Left ventricle myocardium inferior (tissue), 1 donor: ENCODE results near the gene PGM1. TPM values are rescaled to one million over a fixed set of nuclear protein-coding genes. Genes with fewer than 3 reads are reported as not detected.

ENCODE experiments used
- DNase-seq: peaks from one replicate; pipeline ENCODE4 v3.0.0-alpha.2; 2020
- H3K27ac ChIP-seq: fragments of 200-600 bp; replicated peaks from 2 replicates; pipeline ENCODE4 v1.8.0; 2021
- H3K27me3 ChIP-seq: fragments of 200-600 bp; 2 replicates; pipeline ENCODE4 v1.8.0; 2021; ENCODE audit warnings: low read depth
- H3K36me3 ChIP-seq: fragments of 200-600 bp; 2 replicates; pipeline ENCODE4 v1.8.0; 2021
- H3K4me1 ChIP-seq: fragments of 200-600 bp; 2 replicates; pipeline ENCODE4 v1.8.0; 2021
- H3K4me3 ChIP-seq: fragments of 200-600 bp; 2 replicates; pipeline ENCODE4 v1.8.0; 2021; ENCODE audit warnings: mild to moderate bottlenecking, moderate library complexity
- H3K9me3 ChIP-seq: fragments of 200-600 bp; replicated peaks from 2 replicates; pipeline ENCODE4 v1.8.0; 2021
- intact Hi-C: fragments of 100-400 bp; cut with micrococcal nuclease; formaldehyde crosslinking; loops from one replicate; pipeline ENCODE4 v1.11.0; 2022
- long read RNA-seq: library from polyadenylated mRNA; unstranded; transcript quantifications from one replicate; pipeline ENCODE4 v2.0.0, GENCODE V29; 2021
- total RNA-seq: library from RNA; stranded (reverse); fragmentation: NEBNext Ultra II Directional; extraction: Animal tissue kit (Norgen Biotek cat#: 25700); gene quantifications from one replicate; pipeline ENCODE4 v1.2.1, GENCODE V29; 2021
- TF ChIP-seq, protein P1 (sequence below): fragments of 200-600 bp; IDR thresholded peaks from 2 replicates; pipeline ENCODE4 v1.8.0; 2021; ENCODE audit warnings: antibody characterized with exemption, mild to moderate bottlenecking, borderline replicate concordance
- donor health status: DM: no; HTN: yes; CAD: no; lungs with severe emphysema.

Gene PGM1
- total RNA-seq = 280 TPM
- long read RNA-seq, transcript PGM1-202 (11 exons, 2,472 nt) = major isoform, 710 of 744 reads
- long read RNA-seq, partial matches to known transcripts = 21 of 744 reads
- long read RNA-seq, other reads (novel, unspliced or antisense) = 13 of 744 reads

DNA sequence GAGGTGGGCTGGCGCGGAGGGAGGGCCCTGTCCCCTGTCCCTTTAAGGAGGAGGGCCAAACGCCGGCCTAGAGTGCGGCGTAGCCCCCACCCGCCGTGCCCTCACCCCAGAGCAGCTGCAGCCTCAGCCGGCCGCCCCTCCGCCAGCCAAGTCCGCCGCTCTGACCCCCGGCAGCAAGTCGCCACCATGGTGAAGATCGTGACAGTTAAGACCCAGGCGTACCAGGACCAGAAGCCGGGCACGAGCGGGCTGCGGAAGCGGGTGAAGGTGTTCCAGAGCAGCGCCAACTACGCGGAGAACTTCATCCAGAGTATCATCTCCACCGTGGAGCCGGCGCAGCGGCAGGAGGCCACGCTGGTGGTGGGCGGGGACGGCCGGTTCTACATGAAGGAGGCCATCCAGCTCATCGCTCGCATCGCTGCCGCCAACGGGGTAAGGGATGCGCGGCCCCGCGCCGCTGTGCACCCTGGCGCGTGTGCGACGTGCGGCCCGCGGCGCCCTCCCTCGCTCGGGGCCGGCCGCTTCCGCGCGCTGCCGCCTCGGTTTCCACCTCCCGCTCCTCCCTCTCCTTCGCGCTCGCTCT, at the start of gene PGM1:
PGM1 (plus strand) TSS at position 109 of the 583 bp plus-strand sequence; CDS start at position 187, 78 bp downstream.
- peak; percentile 75 for DNase-seq
- intact Hi-C loops = no loop called here
- peaks cover 82% of the 10 kb centered on the region for H3K4me1 ChIP-seq

GRCh38 chr1:63545780-63546179, 47.4 kb upstream of the PGM1 start:
- no peaks in the 10 kb centered on the region for H3K27me3 ChIP-seq
- no peaks in the 10 kb centered on the region for H3K9me3 ChIP-seq
- H3K27ac ChIP-seq = no peak overlapping the region
- DNase-seq = no peak
- no peaks in the 10 kb centered on the region for H3K4me1 ChIP-seq
- intact Hi-C loops = no loop called here
- H3K4me3 ChIP-seq = no peak overlapping the region
- peaks cover 36% of the 10 kb centered on the region for H3K36me3 ChIP-seq
- TF ChIP-seq, protein P1, sequence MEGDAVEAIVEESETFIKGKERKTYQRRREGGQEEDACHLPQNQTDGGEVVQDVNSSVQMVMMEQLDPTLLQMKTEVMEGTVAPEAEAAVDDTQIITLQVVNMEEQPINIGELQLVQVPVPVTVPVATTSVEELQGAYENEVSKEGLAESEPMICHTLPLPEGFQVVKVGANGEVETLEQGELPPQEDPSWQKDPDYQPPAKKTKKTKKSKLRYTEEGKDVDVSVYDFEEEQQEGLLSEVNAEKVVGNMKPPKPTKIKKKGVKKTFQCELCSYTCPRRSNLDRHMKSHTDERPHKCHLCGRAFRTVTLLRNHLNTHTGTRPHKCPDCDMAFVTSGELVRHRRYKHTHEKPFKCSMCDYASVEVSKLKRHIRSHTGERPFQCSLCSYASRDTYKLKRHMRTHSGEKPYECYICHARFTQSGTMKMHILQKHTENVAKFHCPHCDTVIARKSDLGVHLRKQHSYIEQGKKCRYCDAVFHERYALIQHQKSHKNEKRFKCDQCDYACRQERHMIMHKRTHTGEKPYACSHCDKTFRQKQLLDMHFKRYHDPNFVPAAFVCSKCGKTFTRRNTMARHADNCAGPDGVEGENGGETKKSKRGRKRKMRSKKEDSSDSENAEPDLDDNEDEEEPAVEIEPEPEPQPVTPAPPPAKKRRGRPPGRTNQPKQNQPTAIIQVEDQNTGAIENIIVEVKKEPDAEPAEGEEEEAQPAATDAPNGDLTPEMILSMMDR = no peak

More for the DNA sequence above, at the start of gene PGM1:
- H3K4me3 ChIP-seq = peak within 1 kb of the TSS; percentile 94
- H3K36me3 ChIP-seq = no peaks in the 10 kb centered on the region
- TF ChIP-seq, protein P1 = no peak
- H3K27me3 ChIP-seq = no peaks in the 10 kb centered on the region
- no peaks in the 10 kb centered on the region for H3K9me3 ChIP-seq
- peak within 1 kb of the TSS; percentile 98 for H3K27ac ChIP-seq

DNA sequence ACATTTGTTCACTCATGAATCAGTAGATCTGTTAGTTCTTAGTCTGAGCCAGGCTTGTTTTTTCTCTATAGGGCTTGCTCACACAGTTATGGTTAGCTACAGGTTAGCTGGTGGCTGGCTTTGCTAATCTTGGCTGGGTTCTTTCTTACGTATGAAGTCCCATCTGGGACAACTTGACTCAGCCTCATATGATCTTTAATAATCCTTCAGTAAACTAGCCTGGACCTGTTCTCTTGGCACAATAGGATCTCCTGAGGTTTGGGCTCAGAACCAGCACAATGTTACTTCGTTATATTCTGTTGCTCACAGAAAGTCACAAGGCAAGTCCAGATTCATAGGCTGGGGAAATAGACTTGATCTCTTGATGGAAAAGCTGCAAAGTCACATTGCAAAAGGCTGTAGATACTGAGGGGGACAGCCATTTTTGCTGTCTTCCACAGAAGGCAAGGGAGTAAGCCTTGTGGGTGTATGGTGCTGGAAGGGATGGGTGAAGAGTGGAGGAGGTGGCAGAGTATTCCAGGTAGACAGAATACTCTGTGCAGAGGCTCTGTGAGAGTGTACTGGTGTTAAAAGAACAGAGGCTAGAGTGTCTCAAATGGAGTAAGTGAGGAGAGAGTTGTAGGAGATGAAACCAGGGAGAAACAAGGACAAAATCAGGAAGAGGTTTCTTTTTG, 45.5 kb upstream of the PGM1 start:
- intact Hi-C loops = no loop called here
- no peak for DNase-seq
- TF ChIP-seq, protein P1 = no peak
- Histone ChIP-seq H3K27ac (no peak overlapping the region), H3K4me3 (no peak overlapping the region), H3K9me3 (no peaks in the 10 kb centered on the region), H3K36me3 (peaks cover 47% of the 10 kb centered on the region), H3K27me3 (no peaks in the 10 kb centered on the region), H3K4me1 (no peaks in the 10 kb centered on the region)

- no peak for DNase-seq
- TF ChIP-seq, protein P1 = no peak
- intact Hi-C loops = no loop called here
- Histone ChIP-seq H3K9me3 (no peaks in the 10 kb centered on the region), H3K4me1 (no peaks in the 10 kb centered on the region), H3K4me3 (no peak overlapping the region), H3K27me3 (no peaks in the 10 kb centered on the region), H3K27ac (no peak overlapping the region), H3K36me3 (peaks cover 52% of the 10 kb centered on the region)
Measured at GRCh38 chr1:63548303-63548702, 44.9 kb upstream of the PGM1 start.

- H3K36me3 ChIP-seq = peaks cover 58% of the 10 kb centered on the region
- no peaks in the 10 kb centered on the region for H3K4me1 ChIP-seq
- no peak overlapping the region for H3K27ac ChIP-seq
- H3K27me3 ChIP-seq = no peaks in the 10 kb centered on the region
- intact Hi-C loops = no loop called here
- H3K4me3 ChIP-seq = no peak overlapping the region
- H3K9me3 ChIP-seq = no peaks in the 10 kb centered on the region
- TF ChIP-seq, protein P1 = no peak
- DNase-seq = no peak
Measured at GRCh38 chr1:63548877-63549276, 44.3 kb upstream of the PGM1 start.
